Smooth muscle cell of trachea (primary cell): ENCODE results near the gene MRNIP. TPM values are rescaled to one million over a fixed set of nuclear protein-coding genes. Genes with fewer than 3 reads are reported as not detected.

Source experiments
- total RNA-seq: library from RNA; depleted of rRNA; stranded (reverse); fragments of >200 nt; gene quantifications from 2 replicates; pipeline ENCODE4 v1.2.1, GENCODE V29; 2014

MRNIP gene, protein sequence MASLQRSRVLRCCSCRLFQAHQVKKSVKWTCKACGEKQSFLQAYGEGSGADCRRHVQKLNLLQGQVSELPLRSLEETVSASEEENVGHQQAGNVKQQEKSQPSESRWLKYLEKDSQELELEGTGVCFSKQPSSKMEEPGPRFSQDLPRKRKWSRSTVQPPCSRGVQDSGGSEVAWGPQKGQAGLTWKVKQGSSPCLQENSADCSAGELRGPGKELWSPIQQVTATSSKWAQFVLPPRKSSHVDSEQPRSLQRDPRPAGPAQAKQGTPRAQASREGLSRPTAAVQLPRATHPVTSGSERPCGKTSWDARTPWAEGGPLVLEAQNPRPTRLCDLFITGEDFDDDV
- total RNA-seq = 21.2 and 23.0 TPM in 2 replicates

DNA sequence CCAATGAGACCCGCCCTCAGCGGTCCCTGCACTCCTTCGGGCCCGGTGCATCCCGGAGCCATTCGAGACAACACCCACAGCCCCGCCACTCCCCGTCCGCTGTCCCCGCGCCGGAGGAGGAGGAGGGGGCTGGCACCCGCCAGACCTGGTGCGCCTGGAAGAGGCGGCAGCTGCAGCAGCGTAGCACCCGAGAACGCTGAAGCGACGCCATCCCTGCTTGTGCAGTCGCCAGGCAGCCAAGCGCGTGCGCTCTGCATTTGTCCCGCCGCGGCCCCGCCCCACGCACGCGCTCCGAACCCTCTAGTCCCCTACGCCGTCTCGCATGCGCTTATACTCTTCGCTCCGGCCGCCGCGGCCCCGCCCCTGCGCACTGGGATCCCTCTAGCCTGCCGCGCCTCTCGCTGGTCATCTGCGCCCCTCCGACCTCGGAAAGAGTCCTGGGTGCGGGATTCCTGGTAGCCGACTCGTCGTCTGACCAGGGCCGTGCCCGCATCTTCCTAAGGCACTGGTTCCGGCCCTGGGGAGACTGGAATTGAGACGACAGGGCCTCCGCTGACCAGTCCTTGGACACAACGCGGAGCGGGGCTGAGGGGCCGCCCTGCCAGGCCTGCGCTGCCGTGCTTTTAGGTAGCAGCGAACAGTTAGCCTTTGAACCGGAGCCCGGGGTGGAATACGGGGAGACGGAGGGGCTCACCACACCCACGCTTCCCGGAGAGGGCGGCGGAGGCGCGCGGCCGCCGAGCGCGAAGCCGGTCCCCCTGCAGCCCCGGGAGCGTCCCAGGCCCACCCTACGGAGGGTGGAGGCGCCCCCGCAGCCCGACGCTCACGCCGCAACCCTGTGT lies at the start of gene MRNIP:
TSS of gene MRNIP (minus strand) at position 232 of the 842 bp plus-strand sequence. CDS start at position 211, 21 bp downstream.

DNA sequence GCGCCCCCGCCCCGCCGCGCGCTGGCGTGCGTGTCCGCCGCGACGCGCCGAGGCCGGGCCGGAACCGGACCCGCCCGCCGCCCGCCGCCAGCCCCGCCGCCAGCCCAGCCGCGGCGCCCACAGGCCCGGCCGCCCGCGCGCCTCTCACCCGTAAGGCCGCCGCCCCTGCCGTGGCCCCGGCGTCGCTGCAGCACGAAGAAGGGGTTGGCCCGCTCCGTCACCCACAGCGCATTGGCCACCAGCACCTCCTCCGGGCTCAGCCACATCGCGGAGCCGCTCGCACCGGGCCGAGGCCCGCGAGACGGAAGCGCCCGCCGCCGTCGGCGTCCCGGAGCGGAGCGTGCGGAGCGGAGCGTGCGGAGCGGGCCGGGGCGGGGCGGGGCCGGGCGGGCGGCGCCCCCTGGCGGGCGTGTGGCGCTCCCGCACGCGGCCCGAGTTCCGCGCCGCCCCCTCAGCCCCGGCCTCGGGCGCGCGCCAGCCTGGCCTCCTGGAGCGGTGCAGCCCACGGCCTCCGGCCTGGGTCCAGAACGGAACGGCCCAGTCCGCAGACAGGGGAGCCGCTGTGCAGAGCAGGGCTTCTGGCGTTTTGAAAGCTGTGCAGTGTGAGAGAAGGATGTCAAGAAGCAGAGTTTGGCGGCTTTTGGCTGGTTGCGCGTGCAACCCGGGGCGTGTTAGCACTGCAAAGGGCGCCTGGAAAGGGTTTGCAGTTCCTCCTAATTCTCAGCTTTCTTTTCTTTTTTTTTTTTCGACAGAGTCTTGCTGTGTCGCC lies 49.1 kb upstream of the MRNIP start, which contains the start of gene TBC1D9B:
TSS of gene TBC1D9B (minus strand) at position 342 of the 769 bp plus-strand sequence. CDS start at position 266, 76 bp downstream.

DNA sequence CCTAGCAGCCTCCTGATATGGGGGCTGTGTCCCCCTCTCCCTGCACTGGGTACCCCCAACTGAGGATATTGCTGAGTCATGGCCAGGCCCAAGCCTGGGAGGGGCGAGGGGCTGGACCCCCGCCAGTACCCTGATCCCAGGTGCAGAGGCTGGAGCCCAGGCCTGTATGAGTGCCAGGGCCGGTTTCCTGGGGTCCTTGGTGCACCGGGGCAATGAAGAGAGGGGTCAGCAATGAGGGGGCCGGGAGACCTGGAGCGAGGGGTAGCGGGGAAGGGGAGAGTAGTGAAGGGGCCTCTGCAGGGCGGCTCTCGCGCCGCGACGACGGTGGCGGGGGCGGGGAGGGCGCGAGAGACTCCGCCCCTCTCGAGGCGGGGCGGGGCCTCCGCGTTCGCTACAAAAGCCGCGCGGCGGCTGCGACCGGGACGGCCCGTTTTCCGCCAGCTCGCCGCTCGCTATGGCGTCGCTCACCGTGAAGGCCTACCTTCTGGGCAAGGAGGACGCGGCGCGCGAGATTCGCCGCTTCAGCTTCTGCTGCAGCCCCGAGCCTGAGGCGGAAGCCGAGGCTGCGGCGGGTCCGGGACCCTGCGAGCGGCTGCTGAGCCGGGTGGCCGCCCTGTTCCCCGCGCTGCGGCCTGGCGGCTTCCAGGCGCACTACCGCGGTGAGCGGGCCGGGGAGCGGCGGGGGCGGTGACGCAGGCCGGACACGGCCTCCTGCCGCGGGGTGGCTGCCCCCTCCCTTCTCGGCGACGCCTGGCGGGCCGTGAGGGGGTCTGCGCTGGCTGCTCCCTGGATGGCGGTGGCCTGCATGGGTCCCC lies 37.9 kb downstream of the MRNIP start, which contains the start of gene SQSTM1:
TSS of gene SQSTM1 (plus strand) at position 423 of the 815 bp plus-strand sequence. CDS start at position 455, 32 bp downstream.

DNA sequence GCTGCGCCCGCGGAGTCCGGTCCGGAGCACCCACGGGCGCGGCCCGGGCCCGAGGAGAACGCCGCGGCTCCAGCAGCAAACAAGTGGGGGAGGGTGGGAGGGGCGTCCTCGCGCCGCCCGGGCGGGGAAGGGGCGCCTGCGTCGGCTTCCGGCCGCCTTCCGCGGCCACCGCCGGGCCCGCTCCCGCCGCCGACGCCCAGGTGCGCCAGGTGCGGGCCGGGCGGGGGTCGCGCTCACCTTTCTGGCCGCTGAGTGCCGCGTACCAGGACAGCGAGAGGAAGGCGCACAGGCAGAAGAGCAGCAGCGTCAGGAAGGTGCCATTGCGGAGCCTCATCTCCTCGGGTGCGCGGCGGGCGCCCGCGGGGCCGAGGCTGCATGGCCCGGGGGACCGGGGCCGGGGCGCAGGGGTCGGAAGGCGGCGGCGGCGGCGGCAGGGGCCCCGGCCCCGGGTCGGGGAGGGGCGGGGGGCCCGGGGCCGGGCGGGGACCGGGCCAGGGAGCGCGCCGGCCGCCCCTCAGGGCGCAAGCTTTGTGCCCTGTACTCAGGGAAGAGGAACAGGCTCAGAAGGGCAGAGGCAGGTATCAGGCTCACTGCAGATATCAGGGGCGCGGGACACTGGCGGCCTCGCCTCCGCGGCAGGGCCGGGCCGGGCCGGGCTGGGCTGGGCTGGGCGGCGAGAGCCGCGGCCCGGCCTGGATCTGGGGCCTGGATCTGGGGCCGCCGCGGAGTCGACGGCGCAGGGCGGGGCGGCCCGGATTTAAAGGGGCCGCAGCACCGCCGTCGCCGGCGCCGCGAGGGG lies 52.2 kb downstream of the MRNIP start, which contains the start of gene MGAT4B:
TSS of gene MGAT4B (minus strand) at position 617 of the 799 bp plus-strand sequence. CDS start at position 334, 283 bp downstream.

DNA sequence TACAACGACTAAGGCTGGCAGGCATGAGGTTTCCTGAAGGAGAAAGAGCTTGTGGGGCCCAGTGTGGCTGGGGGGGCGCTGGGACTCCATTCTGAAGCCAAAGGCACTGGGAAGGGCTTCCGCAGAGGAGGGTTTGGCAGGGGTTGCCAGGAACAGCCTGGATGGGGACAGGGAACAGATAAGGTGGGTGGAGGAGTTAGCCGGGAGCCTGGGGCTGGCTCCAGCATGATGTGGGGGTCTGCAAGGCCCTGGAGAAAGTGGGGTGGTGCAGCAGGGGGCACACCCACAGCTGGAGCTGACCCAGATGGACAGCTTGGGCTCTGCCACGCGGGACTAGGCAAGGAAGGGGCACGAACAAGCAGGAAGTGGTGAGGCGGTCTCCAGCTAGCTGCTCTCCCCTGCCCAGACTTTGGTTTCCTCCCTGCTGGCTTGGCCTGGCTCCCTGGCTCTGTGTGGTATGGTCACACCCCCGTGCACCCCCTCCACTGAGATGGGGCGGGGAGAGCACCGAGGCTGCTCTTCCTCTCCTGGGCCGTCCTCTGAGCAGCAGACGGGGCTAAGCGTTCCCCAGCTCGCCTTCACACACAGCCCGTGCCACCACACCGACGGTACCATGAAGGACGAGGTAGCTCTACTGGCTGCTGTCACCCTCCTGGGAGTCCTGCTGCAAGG lies 65.0 kb downstream of the MRNIP start, which contains the start of gene LTC4S:
TSS of gene LTC4S (plus strand) at position 519 of the 672 bp plus-strand sequence. CDS start at position 614, 95 bp downstream.

Other genes starting within 250 kb of the MRNIP start
- 371 and 686 TPM in 2 replicates for gene HNRNPH1, start 235.1 kb downstream of the MRNIP start, total RNA-seq
- not detected in 2 replicates for gene CBY3, start 177.8 kb downstream of the MRNIP start, total RNA-seq
- 606 and 677 TPM in 2 replicates for gene CANX, start 159.8 kb downstream of the MRNIP start, total RNA-seq
- gene MAML1, start 126.0 kb downstream of the MRNIP start, total RNA-seq = 7.0 and 8.6 TPM in 2 replicates
- gene LTC4S, start 64.8 kb downstream of the MRNIP start, total RNA-seq = 1.3 TPM in 1 of 2 replicates, not detected in the other
- 180 and 230 TPM in 2 replicates for gene MGAT4B, start 52.0 kb downstream of the MRNIP start, total RNA-seq
- gene SQSTM1, start 37.9 kb downstream of the MRNIP start, total RNA-seq = 1,147 and 2,519 TPM in 2 replicates
- gene TBC1D9B, start 49.1 kb upstream of the MRNIP start, total RNA-seq = 56.4 and 93.0 TPM in 2 replicates
- gene RNF130, start 212.9 kb upstream of the MRNIP start, total RNA-seq = 21.5 and 57.2 TPM in 2 replicates